Measurements from ENCODE around the gene TINAGL1. TPM values are rescaled to one million over a fixed set of nuclear protein-coding genes. Genes with fewer than 3 reads are reported as not detected.

TINAGL1 gene
- total and polyA plus RNA-seq, 2 of the 13 experiments (the other 11 are each of a cell fraction or from before 2014, with no cell fraction given): 24.7 to 76.8 TPM

DNA sequence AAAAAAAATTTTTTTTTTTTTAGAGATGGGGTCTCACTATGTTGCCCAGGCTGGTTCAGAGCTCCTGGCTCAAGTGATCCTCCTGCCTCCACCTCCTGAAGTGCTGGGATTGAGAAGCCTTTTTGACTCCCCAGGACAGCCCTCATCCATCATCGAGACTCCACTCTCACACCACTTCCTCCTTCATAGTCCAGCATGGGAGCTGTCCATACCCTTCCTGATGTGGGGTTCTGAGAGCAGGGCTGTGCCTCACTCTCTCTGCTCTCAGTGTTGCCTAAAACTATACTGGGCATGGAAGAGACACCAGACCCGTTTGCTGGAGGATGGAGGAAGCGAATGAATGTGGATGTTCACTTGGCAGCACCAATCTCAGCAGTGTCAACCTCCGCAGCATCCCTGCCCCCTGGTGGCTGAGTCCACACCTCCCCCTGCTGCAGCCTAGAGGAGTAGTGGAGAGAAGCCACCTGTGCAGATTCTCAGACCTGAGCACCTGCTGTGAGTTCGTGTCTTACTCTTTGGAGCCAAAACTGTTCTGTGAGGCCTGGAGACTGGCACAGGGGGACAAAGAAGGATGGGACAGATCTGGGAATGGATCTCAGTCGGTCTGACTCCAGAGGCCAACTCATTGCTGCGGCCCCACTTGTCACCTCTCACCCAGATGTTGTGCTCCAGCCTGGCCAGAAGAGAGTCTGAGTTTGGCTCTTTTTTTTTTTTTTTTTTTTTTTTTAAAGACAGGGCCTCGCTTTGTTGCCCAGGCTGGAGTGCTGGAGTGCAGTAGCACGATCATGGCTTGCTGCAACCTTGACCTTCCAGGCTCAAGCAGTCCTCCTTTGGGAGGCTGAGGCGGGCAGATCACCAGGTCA, 17.7 kb downstream of the TINAGL1 start:
- no peaks in the 10 kb centered on the region for H3K36me3 ChIP-seq (replicated peaks in 1 of 2; ENCODE audit: control insufficient read depth in 1 of 2, insufficient read depth in 2 of 2, low read length in 2 of 2)
- ChIA-PET POLR2A (interaction anchor here (1.3 kb wide), 1 partner anchor 31 kb away, joined by 3 read pairs; no protein-coding TSS in a partner anchor), CTCF (ENCODE audit: low intra/inter-chr PET ratio, low total read pairs) (interaction anchor here (0.6 to 7.6 kb wide), 4 partner anchors 23 to 172 kb away, joined by 3 to 106 read pairs (median 6); partner anchors contain the start of gene HCRTR1)
- WGBS (ENCODE audit: low lambda C conversion rate): 24% methylated on average over 9 of the region's 10 CpGs
- in situ Hi-C loops (cut with HindIII; ENCODE audit: extremely low pct_ligation_motif_present, low pct_unique_long_range_greater_than_20kb): no loop called here
- DNase-seq (ENCODE audit: low spot score): peak; percentile 62
- FAIRE-seq: peak; percentile 90
- H3K9ac ChIP-seq (ENCODE audit: insufficient read depth, low read depth, low read length): no peak overlapping the region
- H3K79me2 ChIP-seq (ENCODE audit: insufficient read depth, low read length): no peaks in the 10 kb centered on the region
- no peak overlapping the region for H2AFZ ChIP-seq (ENCODE audit: low read length)
- BruUV-seq (replicated peaks): no TSS peak
- no peak overlapping the region for H3K4me2 ChIP-seq (ENCODE audit: low read depth, low read length)
- H3K9me3 ChIP-seq (ENCODE audit: low read length): no peaks in the 10 kb centered on the region
- ATAC-seq: peak; percentile 97
- no peaks in the 10 kb centered on the region for H4K20me1 ChIP-seq (ENCODE audit: insufficient read depth, low read length)
- H3K27ac ChIP-seq (ENCODE audit: extremely low read length, insufficient read depth, low read length): no peak overlapping the region
- intact Hi-C loops (cut with micrococcal nuclease; ENCODE audit: unreplicated experiment): loop anchor here (1.0 kb wide), 1 partner anchor 30 kb away; no protein-coding TSS in a partner anchor
- H3K4me1 ChIP-seq (ENCODE audit: insufficient read depth, low read length): no peaks in the 10 kb centered on the region
- H3K27me3 ChIP-seq (ENCODE audit: control insufficient read depth in 1 of 2, insufficient read depth in 2 of 2, low read length in 2 of 2): peaks cover 0 to 9% of the 10 kb centered on the region in 2 experiments; a peak in 1 of 5 replicates
- no peak overlapping the region for H3K4me3 ChIP-seq (replicated peaks in 1 of 3; ENCODE audit: insufficient read depth in 1 of 3, low read depth in 2 of 3, low read length in 3 of 3)
- no peak for TF ChIP-seq FOXA1 (IDR thresholded peaks at IDR 0.05)
- TF ChIP-seq FOXA1 (CRISPR knock-in tag; IDR thresholded peaks at IDR 0.05): peak; percentile 20; the same call in 1 of the 2 replicates
- TF ChIP-seq, protein P1, sequence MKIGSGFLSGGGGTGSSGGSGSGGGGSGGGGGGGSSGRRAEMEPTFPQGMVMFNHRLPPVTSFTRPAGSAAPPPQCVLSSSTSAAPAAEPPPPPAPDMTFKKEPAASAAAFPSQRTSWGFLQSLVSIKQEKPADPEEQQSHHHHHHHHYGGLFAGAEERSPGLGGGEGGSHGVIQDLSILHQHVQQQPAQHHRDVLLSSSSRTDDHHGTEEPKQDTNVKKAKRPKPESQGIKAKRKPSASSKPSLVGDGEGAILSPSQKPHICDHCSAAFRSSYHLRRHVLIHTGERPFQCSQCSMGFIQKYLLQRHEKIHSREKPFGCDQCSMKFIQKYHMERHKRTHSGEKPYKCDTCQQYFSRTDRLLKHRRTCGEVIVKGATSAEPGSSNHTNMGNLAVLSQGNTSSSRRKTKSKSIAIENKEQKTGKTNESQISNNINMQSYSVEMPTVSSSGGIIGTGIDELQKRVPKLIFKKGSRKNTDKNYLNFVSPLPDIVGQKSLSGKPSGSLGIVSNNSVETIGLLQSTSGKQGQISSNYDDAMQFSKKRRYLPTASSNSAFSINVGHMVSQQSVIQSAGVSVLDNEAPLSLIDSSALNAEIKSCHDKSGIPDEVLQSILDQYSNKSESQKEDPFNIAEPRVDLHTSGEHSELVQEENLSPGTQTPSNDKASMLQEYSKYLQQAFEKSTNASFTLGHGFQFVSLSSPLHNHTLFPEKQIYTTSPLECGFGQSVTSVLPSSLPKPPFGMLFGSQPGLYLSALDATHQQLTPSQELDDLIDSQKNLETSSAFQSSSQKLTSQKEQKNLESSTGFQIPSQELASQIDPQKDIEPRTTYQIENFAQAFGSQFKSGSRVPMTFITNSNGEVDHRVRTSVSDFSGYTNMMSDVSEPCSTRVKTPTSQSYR (CRISPR knock-in tag; IDR thresholded peaks at IDR 0.05; ENCODE audit: borderline replicate concordance): no peak
- TF ChIP-seq, protein P2, sequence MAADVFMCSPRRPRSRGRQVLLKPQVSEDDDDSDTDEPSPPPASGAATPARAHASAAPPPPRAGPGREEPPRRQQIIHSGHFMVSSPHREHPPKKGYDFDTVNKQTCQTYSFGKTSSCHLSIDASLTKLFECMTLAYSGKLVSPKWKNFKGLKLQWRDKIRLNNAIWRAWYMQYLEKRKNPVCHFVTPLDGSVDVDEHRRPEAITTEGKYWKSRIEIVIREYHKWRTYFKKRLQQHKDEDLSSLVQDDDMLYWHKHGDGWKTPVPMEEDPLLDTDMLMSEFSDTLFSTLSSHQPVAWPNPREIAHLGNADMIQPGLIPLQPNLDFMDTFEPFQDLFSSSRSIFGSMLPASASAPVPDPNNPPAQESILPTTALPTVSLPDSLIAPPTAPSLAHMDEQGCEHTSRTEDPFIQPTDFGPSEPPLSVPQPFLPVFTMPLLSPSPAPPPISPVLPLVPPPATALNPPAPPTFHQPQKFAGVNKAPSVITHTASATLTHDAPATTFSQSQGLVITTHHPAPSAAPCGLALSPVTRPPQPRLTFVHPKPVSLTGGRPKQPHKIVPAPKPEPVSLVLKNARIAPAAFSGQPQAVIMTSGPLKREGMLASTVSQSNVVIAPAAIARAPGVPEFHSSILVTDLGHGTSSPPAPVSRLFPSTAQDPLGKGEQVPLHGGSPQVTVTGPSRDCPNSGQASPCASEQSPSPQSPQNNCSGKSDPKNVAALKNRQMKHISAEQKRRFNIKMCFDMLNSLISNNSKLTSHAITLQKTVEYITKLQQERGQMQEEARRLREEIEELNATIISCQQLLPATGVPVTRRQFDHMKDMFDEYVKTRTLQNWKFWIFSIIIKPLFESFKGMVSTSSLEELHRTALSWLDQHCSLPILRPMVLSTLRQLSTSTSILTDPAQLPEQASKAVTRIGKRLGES (CRISPR knock-in tag; IDR thresholded peaks at IDR 0.05; ENCODE audit: borderline replicate concordance): no peak
- no peak for TF ChIP-seq ZBTB7B (CRISPR knock-in tag; IDR thresholded peaks at IDR 0.05)
- TF ChIP-seq AGO2 (optimal IDR thresholded peaks at IDR 0.05; ENCODE audit: low read depth, low read length): no peak
- peak; percentile 41; the same call in 1 of the 2 replicates for TF ChIP-seq TARDBP (CRISPR knock-in tag; IDR thresholded peaks at IDR 0.05)
- no peak for TF ChIP-seq PAWR (CRISPR knock-in tag; IDR thresholded peaks at IDR 0.05; ENCODE audit: borderline replicate concordance)
- TF ChIP-seq SOX13 (IDR thresholded peaks at IDR 0.05): no peak
- TF ChIP-seq SOX13 (CRISPR knock-in tag; conservative IDR thresholded peaks at IDR 0.05 in 1 of 2, IDR thresholded peaks at IDR 0.05 in 1 of 2): no peak
- TF ChIP-seq ZSCAN20 (CRISPR knock-in tag; IDR thresholded peaks at IDR 0.05; ENCODE audit: borderline replicate concordance): no peak
- no peak for TF ChIP-seq ZNF644 (CRISPR knock-in tag; IDR thresholded peaks at IDR 0.05; ENCODE audit: low read depth)
- TF ChIP-seq ERF (CRISPR knock-in tag; IDR thresholded peaks at IDR 0.05): no peak
- TF ChIP-seq ZNF263 (CRISPR knock-in tag; IDR thresholded peaks at IDR 0.05): 0 out of 2 replicates have a peak, but pooled peaks have one; percentile 38
- no peak for TF ChIP-seq EEA1 (CRISPR knock-in tag; IDR thresholded peaks at IDR 0.05; ENCODE audit: borderline replicate concordance)
- TF ChIP-seq PHF20 (CRISPR knock-in tag; IDR thresholded peaks at IDR 0.05): no peak
- TF ChIP-seq ARNT (IDR thresholded peaks at IDR 0.05): no peak
- no peak for TF ChIP-seq PAX8 (CRISPR knock-in tag; IDR thresholded peaks at IDR 0.05; ENCODE audit: borderline replicate concordance)
- TF ChIP-seq ZNF441 (CRISPR knock-in tag; IDR thresholded peaks at IDR 0.05; ENCODE audit: borderline replicate concordance): no peak
- TF ChIP-seq NFIC (IDR thresholded peaks at IDR 0.05; ENCODE audit: low read length): no peak

Data from HepG2 (cell line).